Measurements from ENCODE around the gene MID1. TPM values are rescaled to one million over a fixed set of nuclear protein-coding genes. Genes with fewer than 3 reads are reported as not detected.

MID1 gene
- total RNA-seq, 1 donor from 2014 or later = 13.9 TPM

DNA sequence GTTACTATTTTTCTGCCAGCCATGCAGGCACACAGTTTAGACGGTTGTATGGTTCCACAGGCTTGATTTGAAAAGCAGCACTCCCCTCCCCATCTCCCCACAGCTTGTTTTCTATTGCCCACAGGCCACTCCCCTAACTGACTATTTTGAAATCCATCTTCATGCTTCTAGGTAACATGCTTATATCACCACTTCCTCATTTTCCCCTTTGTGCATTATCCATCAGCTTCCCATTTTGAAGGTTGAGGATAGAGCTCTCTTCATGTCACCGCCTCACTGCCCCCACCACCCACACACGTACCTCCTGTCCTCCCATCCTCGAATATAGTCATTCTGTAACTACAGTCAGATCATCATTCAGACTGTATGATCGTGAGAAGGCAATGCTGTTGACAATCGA is 224.7 kb downstream of the MID1 start:
- H3K27ac Mint-ChIP-seq (ENCODE audit: unreplicated experiment) = no peak overlapping the region
- TF ChIP-seq, protein P1, sequence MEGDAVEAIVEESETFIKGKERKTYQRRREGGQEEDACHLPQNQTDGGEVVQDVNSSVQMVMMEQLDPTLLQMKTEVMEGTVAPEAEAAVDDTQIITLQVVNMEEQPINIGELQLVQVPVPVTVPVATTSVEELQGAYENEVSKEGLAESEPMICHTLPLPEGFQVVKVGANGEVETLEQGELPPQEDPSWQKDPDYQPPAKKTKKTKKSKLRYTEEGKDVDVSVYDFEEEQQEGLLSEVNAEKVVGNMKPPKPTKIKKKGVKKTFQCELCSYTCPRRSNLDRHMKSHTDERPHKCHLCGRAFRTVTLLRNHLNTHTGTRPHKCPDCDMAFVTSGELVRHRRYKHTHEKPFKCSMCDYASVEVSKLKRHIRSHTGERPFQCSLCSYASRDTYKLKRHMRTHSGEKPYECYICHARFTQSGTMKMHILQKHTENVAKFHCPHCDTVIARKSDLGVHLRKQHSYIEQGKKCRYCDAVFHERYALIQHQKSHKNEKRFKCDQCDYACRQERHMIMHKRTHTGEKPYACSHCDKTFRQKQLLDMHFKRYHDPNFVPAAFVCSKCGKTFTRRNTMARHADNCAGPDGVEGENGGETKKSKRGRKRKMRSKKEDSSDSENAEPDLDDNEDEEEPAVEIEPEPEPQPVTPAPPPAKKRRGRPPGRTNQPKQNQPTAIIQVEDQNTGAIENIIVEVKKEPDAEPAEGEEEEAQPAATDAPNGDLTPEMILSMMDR (IDR thresholded peaks at IDR 0.05) = no peak
- H3K4me3 Mint-ChIP-seq (ENCODE audit: unreplicated experiment) = no peak overlapping the region
- no peaks in the 10 kb centered on the region for H3K27me3 Mint-ChIP-seq (ENCODE audit: low read depth)
- peaks cover 20% of the 10 kb centered on the region for H3K9me3 Mint-ChIP-seq (ENCODE audit: low read depth)
- H3K36me3 Mint-ChIP-seq (ENCODE audit: low read depth) = no peaks in the 10 kb centered on the region
- DNase-seq (ENCODE audit: low spot score) = no peak
- peaks cover 3% of the 10 kb centered on the region for H3K4me1 Mint-ChIP-seq (ENCODE audit: low read depth)

Data from chondrocyte (in vitro differentiated cells).